HG03460 (cell line): ENCODE data around the gene BID.
"Not testable (repeated sequence)": the region's sequence is repeated elsewhere in the genome, so short reads cannot be mapped to it uniquely, and the experiment has no call there.

Source experiments
- ATAC-seq: cut with Tn5 transposase; IDR thresholded peaks from one replicate; pipeline ENCODE4 v1.9.1; 2021; ENCODE audit not compliant: unreplicated experiment

BID gene

GRCh38 chr22:17770180-17771077 lies 3.8 kb downstream of the BID start:
- no peak for ATAC-seq

- no peak for ATAC-seq
Measured at GRCh38 chr22:17769716-17770082, 4.6 kb downstream of the BID start.

GRCh38 chr22:17769013-17769715 lies 5.1 kb downstream of the BID start:
- ATAC-seq: no peak

GRCh38 chr22:17767233-17768065 lies 6.8 kb downstream of the BID start:
- peak; percentile 69 for ATAC-seq

- not testable (repeated sequence) for ATAC-seq
Measured at GRCh38 chr22:17764852-17765251, 9.4 kb downstream of the BID start.

GRCh38 chr22:17764036-17764435 lies 10.2 kb downstream of the BID start:
- no peak for ATAC-seq

- ATAC-seq: not testable (repeated sequence)
Measured at GRCh38 chr22:17763442-17763841, 10.8 kb downstream of the BID start.

GRCh38 chr22:17761138-17761488 lies 13.2 kb downstream of the BID start:
- ATAC-seq: no peak

GRCh38 chr22:17754233-17754925 lies 19.9 kb downstream of the BID start:
- no peak for ATAC-seq

GRCh38 chr22:17753401-17753989 lies 20.8 kb downstream of the BID start:
- ATAC-seq: no peak

- no peak for ATAC-seq
Measured at GRCh38 chr22:17751596-17751995, 22.7 kb downstream of the BID start.

- no peak for ATAC-seq
Measured at GRCh38 chr22:17749605-17750395, 24.5 kb downstream of the BID start.

- ATAC-seq: no peak
Measured at GRCh38 chr22:17748555-17749353, 25.5 kb downstream of the BID start.

- no peak for ATAC-seq
Measured at GRCh38 chr22:17746916-17747315, 27.4 kb downstream of the BID start.

GRCh38 chr22:17744430-17744829 lies 29.8 kb downstream of the BID start:
- ATAC-seq: no peak

GRCh38 chr22:17743661-17744411 lies 30.4 kb downstream of the BID start:
- ATAC-seq: no peak

GRCh38 chr22:17742527-17742902 lies 31.8 kb downstream of the BID start:
- ATAC-seq: no peak

GRCh38 chr22:17741866-17742526 lies 32.3 kb downstream of the BID start:
- no peak for ATAC-seq
